ENCODE data around the gene MED26. TPM values are rescaled to one million over a fixed set of nuclear protein-coding genes. Genes with fewer than 3 reads are reported as not detected.
A peak's percentile ranks its signal among the peaks of the same experiment; 100 is the strongest.

MED26 gene
- total RNA-seq, 1 experiment from 2014 or later: 11.4 TPM

- peaks cover 14% of the 10 kb centered on the region for H3K79me1 ChIP-seq (ENCODE audit: insufficient read depth, low read depth, low read length, poor library complexity, severe bottlenecking)
- H3K23me2 ChIP-seq (ENCODE audit: insufficient read length, low read depth, low read length, poor library complexity, severe bottlenecking): peaks cover 12% of the 10 kb centered on the region
- no peak overlapping the region for H2AFZ ChIP-seq (ENCODE audit: low read length)
- Mint-ChIP-seq H3K4me1 (peaks cover 18 to 19% of the 10 kb centered on the region in 2 experiments), H3K9me3 (no peaks in the 10 kb centered on the region; a peak in 1 of 5 replicates), H3K36me3 (ENCODE audit: insufficient read depth in 1 of 3, low read depth in 3 of 3) (peaks cover 10 to 30% (median 30%) of the 10 kb centered on the region in 3 experiments; a peak in 6 of 7 replicates), H3K4me3 (peak overlapping the region; percentile 96 to 99; a peak in 4 of 5 replicates), H3K27ac (no peak overlapping the region; a peak in 1 of 7 replicates), H3K27me3 (ENCODE audit: low read depth) (no peaks in the 10 kb centered on the region)
- TF ChIP-seq CTCF (conservative IDR thresholded peaks at IDR 0.05): no peak
- no peaks in the 10 kb centered on the region for H3K27me3 ChIP-seq (ENCODE audit: insufficient read depth, low read length)
- no peaks in the 10 kb centered on the region for H3K4me1 ChIP-seq (ENCODE audit: insufficient read depth, low read length)
- H3K4me2 ChIP-seq (ENCODE audit: insufficient read depth, insufficient read length, low read length): peak overlapping the region; percentile 94
- H2BK120ac ChIP-seq (ENCODE audit: low read depth, low read length, poor library complexity, severe bottlenecking): no peak overlapping the region
- H4K8ac ChIP-seq (replicated peaks; ENCODE audit: insufficient read length, low read depth, low read length): no peak overlapping the region
- H3K9ac ChIP-seq (ENCODE audit: extremely low read depth, insufficient read length, low read length): no peak overlapping the region
- no peak overlapping the region for H2BK5ac ChIP-seq (ENCODE audit: insufficient read length, low read length)
- no peak overlapping the region for H4K91ac ChIP-seq (ENCODE audit: insufficient read length, low read depth, low read length)
- no peak overlapping the region for H2BK15ac ChIP-seq (ENCODE audit: low read depth, low read length)
- no peaks in the 10 kb centered on the region for H4K20me1 ChIP-seq (ENCODE audit: control insufficient read depth, insufficient read depth, insufficient read length)
- no peak overlapping the region for H3K4ac ChIP-seq (ENCODE audit: low read depth, low read length)
- H4K5ac ChIP-seq (ENCODE audit: insufficient read length, low read depth, low read length): no peak overlapping the region
- no peak overlapping the region for H3T11ph ChIP-seq (ENCODE audit: low read length)
- no peak overlapping the region for H3K27ac ChIP-seq (ENCODE audit: insufficient read length, low read depth, low read length)
- H3K79me2 ChIP-seq (ENCODE audit: insufficient read depth, low read length): peaks cover 2% of the 10 kb centered on the region; the same call in 1 of the 2 replicates
- H2BK20ac ChIP-seq (ENCODE audit: low read depth, low read length, poor library complexity, severe bottlenecking): no peak overlapping the region
- no peaks in the 10 kb centered on the region for H3K9me3 ChIP-seq (ENCODE audit: control insufficient read depth, low read depth, low read length)
- H2BK12ac ChIP-seq (ENCODE audit: insufficient read length, low read depth, low read length): no peak overlapping the region
- H3K56ac ChIP-seq (ENCODE audit: insufficient read length, low read depth, low read length): no peak overlapping the region
- no peak overlapping the region for H3K14ac ChIP-seq (ENCODE audit: insufficient read depth, low read length)
- H3K23ac ChIP-seq (ENCODE audit: insufficient read length, low read depth, low read length): no peak overlapping the region
- no peak overlapping the region for H2AK5ac ChIP-seq (ENCODE audit: insufficient read length, low read length)
- no peak for DNase-seq
- H3K18ac ChIP-seq (ENCODE audit: insufficient read length, low read depth, low read length): no peak overlapping the region
Measured at GRCh38 chr19:16573925-16574324, 54.1 kb downstream of the MED26 start.
